ENCODE results near the gene CHAF1B. TPM values are rescaled to one million over a fixed set of nuclear protein-coding genes. Genes with fewer than 3 reads are reported as not detected.

CHAF1B gene
- total RNA-seq, 2 experiments from 2014 or later: 28.9 to 29.2 TPM

DNA sequence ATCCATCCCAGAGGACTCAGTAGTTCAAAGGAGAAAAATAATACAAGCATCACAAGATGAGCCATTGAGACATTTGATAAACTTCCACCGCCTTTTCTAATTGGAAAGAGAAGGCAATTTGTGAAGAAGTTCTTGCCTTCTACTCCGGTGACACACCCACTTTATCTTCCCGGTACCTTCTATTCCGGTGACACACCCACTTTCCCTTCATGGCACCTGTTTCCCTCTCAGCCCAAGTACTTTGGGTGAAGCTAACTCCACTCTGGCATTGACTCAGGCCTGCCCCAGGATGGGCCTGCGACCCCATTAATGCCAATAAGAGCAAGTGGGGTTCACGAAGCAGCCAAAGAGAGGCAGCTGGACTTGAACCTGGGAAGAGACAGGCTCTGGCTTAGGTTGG, 56.5 kb downstream of the CHAF1B start:
- H3K4me3 Mint-ChIP-seq: no peak overlapping the region
- H3K36me3 Mint-ChIP-seq: no peaks in the 10 kb centered on the region
- no peak overlapping the region for H3K27ac Mint-ChIP-seq
- H3K27me3 Mint-ChIP-seq: peaks cover 3% of the 10 kb centered on the region
- ATAC-seq (no peak), DNase-seq (no peak)
- H3K4me1 Mint-ChIP-seq: peaks cover 2% of the 10 kb centered on the region
- no peaks in the 10 kb centered on the region for H3K9me3 Mint-ChIP-seq (ENCODE audit: low read depth)
- CTCF ChIA-PET: interaction anchor here (0.9 kb wide), 1 partner anchor 12 kb away, joined by 3 read pairs; no protein-coding TSS in a partner anchor

GRCh38 chr21:36446301-36446700, 61.1 kb downstream of the CHAF1B start:
- Mint-ChIP-seq H3K27me3 (no peaks in the 10 kb centered on the region), H3K27ac (no peak overlapping the region), H3K4me3 (no peak overlapping the region), H3K36me3 (no peaks in the 10 kb centered on the region), H3K9me3 (ENCODE audit: low read depth) (no peaks in the 10 kb centered on the region), H3K4me1 (peaks cover 2% of the 10 kb centered on the region)
- ATAC-seq: no peak
- no peak for DNase-seq
- CTCF ChIA-PET: no interaction called here

DNA sequence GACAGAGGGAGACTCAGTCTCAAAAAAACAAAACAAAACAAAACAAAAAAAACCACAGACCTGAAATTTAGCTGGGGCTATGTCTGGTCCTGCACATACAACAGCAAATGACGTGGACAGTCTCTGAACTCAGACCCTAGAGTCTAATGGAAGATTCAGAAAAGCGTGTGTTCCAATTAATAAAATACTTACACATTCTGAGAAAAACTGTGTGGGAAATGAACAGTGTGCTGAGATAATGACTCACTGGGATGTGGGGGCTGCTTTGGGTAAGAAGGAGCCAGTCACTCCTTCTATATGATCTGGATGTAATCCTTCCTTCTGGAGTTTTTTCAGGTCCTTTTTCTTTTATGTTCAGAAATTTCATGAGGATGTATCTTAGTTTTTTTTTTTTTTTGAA, 65.3 kb downstream of the CHAF1B start:
- H3K27ac Mint-ChIP-seq: no peak overlapping the region
- peaks cover 6% of the 10 kb centered on the region for H3K27me3 Mint-ChIP-seq
- no peak overlapping the region for H3K4me3 Mint-ChIP-seq
- CTCF ChIA-PET: no interaction called here
- DNase-seq (no peak), ATAC-seq (no peak)
- H3K36me3 Mint-ChIP-seq: no peaks in the 10 kb centered on the region
- H3K9me3 Mint-ChIP-seq (ENCODE audit: low read depth): no peaks in the 10 kb centered on the region
- H3K4me1 Mint-ChIP-seq: no peaks in the 10 kb centered on the region

DNA sequence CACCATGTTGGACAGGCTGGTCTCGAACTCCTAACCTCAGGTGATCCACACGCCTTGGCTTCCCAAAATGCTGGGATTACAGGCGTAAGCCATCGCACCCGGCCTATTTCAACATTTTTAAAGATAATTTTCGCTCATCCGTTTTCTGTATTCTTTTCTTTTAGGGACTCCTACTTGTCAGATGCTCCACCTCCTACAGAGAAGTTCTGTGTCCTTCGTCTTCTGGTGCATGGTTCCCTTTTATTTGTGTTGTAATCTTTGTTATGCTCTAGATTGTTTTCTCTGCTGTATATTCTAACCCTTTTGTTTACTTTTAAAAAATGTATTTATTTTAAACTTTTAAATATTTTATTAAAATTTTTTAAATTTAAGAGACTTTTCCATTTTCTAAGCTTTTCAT, 66.3 kb downstream of the CHAF1B start:
- ATAC-seq (no peak), DNase-seq (no peak)
- no peaks in the 10 kb centered on the region for H3K9me3 Mint-ChIP-seq (ENCODE audit: low read depth)
- H3K36me3 Mint-ChIP-seq: no peaks in the 10 kb centered on the region
- H3K27me3 Mint-ChIP-seq: peaks cover 8% of the 10 kb centered on the region
- no peak overlapping the region for H3K4me3 Mint-ChIP-seq
- H3K4me1 Mint-ChIP-seq: no peaks in the 10 kb centered on the region
- CTCF ChIA-PET: no interaction called here
- H3K27ac Mint-ChIP-seq: no peak overlapping the region

DNA sequence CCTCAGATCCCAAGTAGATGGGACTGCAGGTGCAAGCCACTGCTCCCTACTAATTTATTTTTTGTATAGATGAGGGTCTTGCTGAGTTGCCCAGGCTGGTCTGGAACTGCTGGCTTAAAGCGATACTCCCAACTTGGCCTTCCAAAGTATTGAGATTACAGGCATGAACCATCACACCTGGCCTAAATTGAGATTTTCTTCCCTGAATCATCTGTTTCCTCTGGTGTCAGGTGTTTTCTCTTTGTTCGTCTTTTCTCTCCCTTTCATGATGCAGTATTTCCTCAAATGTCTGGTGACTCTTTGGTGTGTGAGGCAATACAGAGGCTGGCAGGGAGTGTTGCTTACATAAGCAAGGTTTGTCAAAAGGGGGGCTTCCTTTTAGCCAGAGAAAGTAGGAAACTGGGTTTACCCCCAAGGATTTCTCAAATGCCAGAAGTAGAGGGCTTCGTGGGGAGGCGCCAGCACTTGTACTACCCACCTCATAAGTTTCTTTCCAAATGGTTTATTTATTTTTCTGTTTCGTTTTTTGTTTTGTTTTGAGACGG, 67.2 kb downstream of the CHAF1B start:
- ATAC-seq: no peak
- Mint-ChIP-seq H3K4me3 (no peak overlapping the region), H3K4me1 (no peaks in the 10 kb centered on the region), H3K9me3 (ENCODE audit: low read depth) (no peaks in the 10 kb centered on the region), H3K27me3 (peaks cover 8% of the 10 kb centered on the region), H3K27ac (no peak overlapping the region), H3K36me3 (no peaks in the 10 kb centered on the region)
- DNase-seq: no peak
- CTCF ChIA-PET: no interaction called here

DNA sequence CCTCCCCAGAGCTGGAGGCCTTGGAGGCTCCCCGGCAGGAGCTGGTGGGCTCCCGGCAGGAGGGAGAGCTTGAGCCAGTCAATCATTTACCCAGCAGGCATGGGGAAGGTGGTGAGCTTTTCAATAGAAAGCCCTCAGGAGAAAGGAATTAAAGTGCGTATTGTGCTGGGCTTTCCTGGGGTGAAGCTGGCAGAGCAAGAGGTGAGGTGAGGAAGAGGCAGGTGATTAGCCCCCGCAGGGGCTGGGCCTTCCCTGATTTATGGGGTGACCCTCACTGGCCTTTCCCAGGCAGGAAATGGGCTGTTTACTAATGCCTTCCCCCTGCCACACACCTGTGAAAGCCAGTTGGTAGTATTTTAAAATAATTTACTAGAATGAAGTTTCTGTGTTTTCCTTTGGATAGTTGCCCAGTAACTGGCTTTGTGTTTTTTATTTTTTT, 68.9 kb downstream of the CHAF1B start:
- Mint-ChIP-seq H3K4me1 (no peaks in the 10 kb centered on the region), H3K27me3 (peaks cover 8% of the 10 kb centered on the region), H3K4me3 (no peak overlapping the region), H3K9me3 (ENCODE audit: low read depth) (no peaks in the 10 kb centered on the region), H3K36me3 (no peaks in the 10 kb centered on the region), H3K27ac (no peak overlapping the region)
- DNase-seq: no peak
- CTCF ChIA-PET: no interaction called here
- no peak for ATAC-seq

DNA sequence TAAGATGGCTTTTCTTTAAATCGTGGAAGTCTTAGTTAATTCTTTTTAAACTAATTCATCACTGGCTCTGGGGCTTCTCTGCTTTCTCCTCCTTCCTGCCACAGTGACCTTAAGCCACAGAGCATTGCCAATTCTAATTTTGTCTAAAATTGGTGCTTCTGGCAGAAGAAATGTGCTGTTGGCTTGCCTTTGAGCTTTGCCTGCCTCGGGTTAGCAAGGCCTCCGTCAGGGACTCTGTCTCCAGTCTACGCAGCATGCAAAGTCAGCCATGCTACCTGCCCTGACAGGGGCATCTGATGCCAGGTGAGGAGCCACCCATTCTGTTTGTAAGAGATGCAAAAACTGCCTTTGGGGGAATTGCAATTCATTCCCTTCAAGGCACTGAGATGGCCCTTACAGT, 69.5 kb downstream of the CHAF1B start:
- CTCF ChIA-PET: no interaction called here
- no peaks in the 10 kb centered on the region for H3K36me3 Mint-ChIP-seq
- H3K27me3 Mint-ChIP-seq: peaks cover 8% of the 10 kb centered on the region
- no peak for DNase-seq
- H3K4me1 Mint-ChIP-seq: no peaks in the 10 kb centered on the region
- H3K9me3 Mint-ChIP-seq (ENCODE audit: low read depth): no peaks in the 10 kb centered on the region
- ATAC-seq: no peak
- H3K4me3 Mint-ChIP-seq: no peak overlapping the region
- H3K27ac Mint-ChIP-seq: no peak overlapping the region

- no peak overlapping the region for H3K4me3 Mint-ChIP-seq
- no peaks in the 10 kb centered on the region for H3K4me1 Mint-ChIP-seq
- H3K27ac Mint-ChIP-seq: no peak overlapping the region
- no peaks in the 10 kb centered on the region for H3K36me3 Mint-ChIP-seq
- DNase-seq: no peak
- ATAC-seq: no peak
- H3K27me3 Mint-ChIP-seq: peaks cover 8% of the 10 kb centered on the region
- no peaks in the 10 kb centered on the region for H3K9me3 Mint-ChIP-seq (ENCODE audit: low read depth)
- CTCF ChIA-PET: interaction anchor here (0.7 kb wide), 1 partner anchor 28 kb away, joined by 3 read pairs; no protein-coding TSS in a partner anchor
Observed at GRCh38 chr21:36456729-36457414, 71.7 kb downstream of the CHAF1B start.

- Mint-ChIP-seq H3K4me1 (no peaks in the 10 kb centered on the region), H3K27me3 (peaks cover 9% of the 10 kb centered on the region), H3K27ac (no peak overlapping the region), H3K9me3 (ENCODE audit: low read depth) (no peaks in the 10 kb centered on the region), H3K36me3 (no peaks in the 10 kb centered on the region), H3K4me3 (no peak overlapping the region)
- DNase-seq (no peak), ATAC-seq (no peak)
- CTCF ChIA-PET: no interaction called here
Observed at GRCh38 chr21:36459098-36459497, 73.9 kb downstream of the CHAF1B start.

DNA sequence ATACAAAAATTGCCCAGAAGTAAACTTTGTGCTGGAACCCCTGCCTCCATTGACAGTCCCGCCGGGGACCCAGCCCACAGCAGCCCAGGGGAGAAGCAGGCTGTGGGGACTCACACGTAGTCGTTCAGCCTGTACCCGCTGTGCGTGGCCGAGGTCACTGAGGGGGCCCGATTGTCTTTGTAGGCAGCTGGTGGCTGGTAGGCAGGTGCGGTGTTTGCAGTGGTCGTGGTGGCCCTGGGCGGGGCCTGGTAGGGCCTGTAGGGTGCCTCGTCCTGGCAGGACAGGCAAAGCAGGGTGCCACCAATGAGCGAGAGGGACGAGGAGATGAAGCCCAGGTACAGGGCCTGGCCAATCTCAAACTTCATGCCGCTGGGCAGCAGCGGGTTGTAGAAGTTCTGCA, 75.7 kb downstream of the CHAF1B start:
- no peak for ATAC-seq
- H3K27ac Mint-ChIP-seq: no peak overlapping the region
- CTCF ChIA-PET: no interaction called here

GRCh38 chr21:36461277-36461917, 76.2 kb downstream of the CHAF1B start:
- CTCF ChIA-PET: no interaction called here
- Mint-ChIP-seq H3K27ac (no peak overlapping the region), H3K27me3 (peaks cover 4% of the 10 kb centered on the region), H3K36me3 (no peaks in the 10 kb centered on the region), H3K4me3 (no peak overlapping the region), H3K4me1 (no peaks in the 10 kb centered on the region), H3K9me3 (ENCODE audit: low read depth) (no peaks in the 10 kb centered on the region)
- ATAC-seq (no peak), DNase-seq (no peak)

More for the DNA sequence above, 75.7 kb downstream of the CHAF1B start:
- Mint-ChIP-seq H3K36me3 (no peaks in the 10 kb centered on the region), H3K9me3 (ENCODE audit: low read depth) (no peaks in the 10 kb centered on the region), H3K4me1 (no peaks in the 10 kb centered on the region), H3K27me3 (peaks cover 4% of the 10 kb centered on the region), H3K4me3 (no peak overlapping the region)
- no peak for DNase-seq

DNA sequence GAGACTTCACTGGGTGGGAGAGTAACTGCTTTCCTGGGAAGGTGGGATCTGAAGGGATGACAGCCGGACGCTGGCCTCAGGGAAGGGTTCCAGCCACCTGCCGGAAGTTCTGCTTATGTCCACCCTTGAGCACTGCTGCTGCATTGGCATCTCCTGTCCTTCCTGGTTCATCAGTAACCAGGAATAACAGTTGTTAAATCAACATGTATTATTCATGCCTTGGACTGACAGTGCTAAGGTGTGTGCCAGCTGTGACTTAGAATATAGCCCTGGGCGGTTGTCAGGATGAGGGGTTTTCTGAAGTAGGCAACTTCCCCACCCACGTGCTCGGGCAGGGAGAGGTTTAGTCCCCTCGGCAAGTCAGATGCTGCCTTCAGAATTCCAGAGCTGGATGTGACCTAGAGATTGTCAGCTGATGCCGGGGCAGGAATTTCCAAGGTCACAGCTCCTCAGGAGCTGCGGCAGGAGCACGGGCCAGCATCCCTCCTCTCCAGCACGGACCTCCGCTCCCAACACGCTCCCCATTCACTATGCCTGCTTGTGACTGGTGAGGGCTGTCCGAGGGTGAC, 76.8 kb downstream of the CHAF1B start:
- H3K4me3 Mint-ChIP-seq: no peak overlapping the region
- H3K36me3 Mint-ChIP-seq: no peaks in the 10 kb centered on the region
- CTCF ChIA-PET: no interaction called here

GRCh38 chr21:36463204-36463603, 78.0 kb downstream of the CHAF1B start:
- Mint-ChIP-seq H3K27me3 (peaks cover 4% of the 10 kb centered on the region), H3K36me3 (no peaks in the 10 kb centered on the region), H3K9me3 (ENCODE audit: low read depth) (no peaks in the 10 kb centered on the region), H3K4me3 (no peak overlapping the region), H3K4me1 (no peaks in the 10 kb centered on the region), H3K27ac (no peak overlapping the region)
- DNase-seq: no peak
- CTCF ChIA-PET: no interaction called here
- ATAC-seq: no peak

More for the DNA sequence above, 76.8 kb downstream of the CHAF1B start:
- Mint-ChIP-seq H3K4me1 (no peaks in the 10 kb centered on the region), H3K27me3 (peaks cover 4% of the 10 kb centered on the region), H3K27ac (no peak overlapping the region), H3K9me3 (ENCODE audit: low read depth) (no peaks in the 10 kb centered on the region)
- ATAC-seq: no peak
- no peak for DNase-seq

- H3K4me3 Mint-ChIP-seq: no peak overlapping the region
- CTCF ChIA-PET: no interaction called here
- no peaks in the 10 kb centered on the region for H3K4me1 Mint-ChIP-seq
- no peaks in the 10 kb centered on the region for H3K36me3 Mint-ChIP-seq
- peaks cover 4% of the 10 kb centered on the region for H3K27me3 Mint-ChIP-seq
- no peaks in the 10 kb centered on the region for H3K9me3 Mint-ChIP-seq (ENCODE audit: low read depth)
- no peak overlapping the region for H3K27ac Mint-ChIP-seq
- no peak for DNase-seq
- no peak for ATAC-seq
Observed at GRCh38 chr21:36463991-36464390, 78.8 kb downstream of the CHAF1B start.

Data from activated CD8-positive, alpha-beta memory T cell treated with anti-CD3 and anti-CD28 coated beads, Interleukin-2, amount 10 ng/mL, durations not matched to agents 7 days and 5 days (primary cell).